Erythroblast (primary cell): ENCODE results near the gene FCHSD1.

Experiments used
- GATA1 ChIP-seq: IDR thresholded peaks from 2 replicates; pipeline ENCODE4 v1.6.1; 2011; ENCODE audit warnings: low read depth, mild to moderate bottlenecking, control low read depth, low read length, moderate library complexity
- POLR2A ChIP-seq: IDR thresholded peaks from 2 replicates; pipeline ENCODE4 v1.6.1; 2011; ENCODE audit warnings: mild to moderate bottlenecking, low read length

DNA sequence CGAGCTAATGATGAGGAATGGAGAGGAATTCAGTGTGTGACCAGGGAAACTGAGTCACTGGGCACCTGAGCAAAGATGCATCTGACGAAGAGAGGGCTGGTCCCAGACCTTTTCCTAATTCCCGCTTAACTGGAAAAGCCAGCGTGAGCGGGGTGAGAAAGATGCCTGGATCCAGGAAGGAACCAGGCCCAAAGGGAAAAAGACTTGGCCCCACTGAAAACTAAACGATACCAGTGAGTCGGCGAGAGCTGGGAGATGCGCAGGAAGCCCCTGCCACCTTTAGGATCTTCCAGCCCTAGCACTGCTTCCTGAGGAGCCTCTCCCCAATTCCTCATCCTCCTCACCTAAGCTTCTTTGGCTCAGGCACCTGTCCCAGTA lies 499 bp upstream of the FCHSD1 start:
- TF ChIP-seq POLR2A (no peak), GATA1 (no peak)
